COR-L47 (cell line): Measurements from ENCODE around the gene RAB8B.
"Not testable (repeated sequence)": the region's sequence is repeated elsewhere in the genome, so short reads cannot be mapped to it uniquely, and the experiment has no call there.

Experiments used
- DNase-seq: peaks from one replicate; lab custom pipeline; 2025; lab: John Stamatoyannopoulos, UW

Gene RAB8B

GRCh38 chr15:63186065-63186464 lies 3.3 kb upstream of the RAB8B start:
- no peak for DNase-seq

GRCh38 chr15:63187589-63188226 lies 1.7 kb upstream of the RAB8B start:
- DNase-seq: no peak

- DNase-seq: no peak
Measured at GRCh38 chr15:63188247-63188925, 1.0 kb upstream of the RAB8B start.

- DNase-seq: no peak
Measured at GRCh38 chr15:63189941-63190768, 749 bp downstream of the RAB8B start.

- DNase-seq: no peak
Measured at GRCh38 chr15:63190769-63191649, 1.6 kb downstream of the RAB8B start.

GRCh38 chr15:63191895-63192618 lies 2.7 kb downstream of the RAB8B start:
- no peak for DNase-seq

- no peak for DNase-seq
Measured at GRCh38 chr15:63192619-63193206, 3.3 kb downstream of the RAB8B start.

GRCh38 chr15:63194302-63194701 lies 4.9 kb downstream of the RAB8B start:
- no peak for DNase-seq

- no peak for DNase-seq
Measured at GRCh38 chr15:63194880-63195568, 5.6 kb downstream of the RAB8B start.

GRCh38 chr15:63195569-63196015 lies 6.2 kb downstream of the RAB8B start:
- no peak for DNase-seq

GRCh38 chr15:63196842-63197241 lies 7.4 kb downstream of the RAB8B start:
- peak; percentile 11 for DNase-seq

- no peak for DNase-seq
Measured at GRCh38 chr15:63197626-63198025, 8.2 kb downstream of the RAB8B start.

GRCh38 chr15:63198371-63199250 lies 9.2 kb downstream of the RAB8B start:
- DNase-seq: no peak

- DNase-seq: no peak
Measured at GRCh38 chr15:63200464-63201249, 11.3 kb downstream of the RAB8B start.

GRCh38 chr15:63202861-63203260 lies 13.5 kb downstream of the RAB8B start:
- no peak for DNase-seq

- no peak for DNase-seq
Measured at GRCh38 chr15:63203451-63204090, 14.2 kb downstream of the RAB8B start.

GRCh38 chr15:63206079-63206478 lies 16.7 kb downstream of the RAB8B start:
- DNase-seq: no peak

- DNase-seq: not testable (repeated sequence)
Measured at GRCh38 chr15:63208824-63209223, 19.4 kb downstream of the RAB8B start.
